Fibroblast of pulmonary artery (primary cell): ENCODE measurements around the gene PTPN23.
"Not testable (repeated sequence)": the region's sequence is repeated elsewhere in the genome, so short reads cannot be mapped to it uniquely, and the experiment has no call there.

Experiments
- DNase-seq: peaks from one replicate; pipeline ENCODE4 v3.0.0-alpha.2; 2010; ENCODE audit warnings: low read depth
- H3K4me3 ChIP-seq: replicated peaks from 2 replicates; pipeline ENCODE4 v1.5.1; 2011; ENCODE audit warnings: low read depth, mild to moderate bottlenecking, control low read depth, low read length, moderate library complexity
- CTCF ChIP-seq: IDR thresholded peaks from 2 replicates; pipeline ENCODE4 v1.5.1; 2011; ENCODE audit warnings: mild to moderate bottlenecking, control low read depth, low read length, inconsistent platforms; ENCODE audit errors: missing control alignments

PTPN23 gene

GRCh38 chr3:47343471-47343971 lies 37.3 kb upstream of the PTPN23 start:
- TF ChIP-seq CTCF, result no peak
- no peak overlapping the region for H3K4me3 ChIP-seq
- DNase-seq, result no peak

DNA sequence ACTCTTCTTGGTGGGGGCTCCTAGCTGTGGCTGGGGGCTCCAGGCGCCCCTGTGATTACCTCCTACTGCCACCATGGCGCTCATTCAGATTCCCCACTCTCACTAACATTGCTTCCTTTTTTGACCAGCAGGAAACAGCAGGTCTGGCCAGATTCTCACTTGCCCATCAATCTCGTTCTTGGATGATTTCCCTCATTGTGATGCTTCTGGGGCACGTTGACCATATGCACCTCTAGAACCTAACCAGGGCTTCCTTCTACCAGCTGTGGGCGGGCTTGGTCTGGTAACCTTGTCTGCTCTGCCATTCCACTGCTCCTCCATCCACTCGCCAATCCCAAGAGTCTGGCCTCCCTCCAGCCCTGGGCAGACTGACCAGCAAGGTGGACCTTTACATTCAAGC lies 35.9 kb upstream of the PTPN23 start:
- H3K4me3 ChIP-seq, result no peak overlapping the region
- no peak for DNase-seq
- no peak for TF ChIP-seq CTCF

DNA sequence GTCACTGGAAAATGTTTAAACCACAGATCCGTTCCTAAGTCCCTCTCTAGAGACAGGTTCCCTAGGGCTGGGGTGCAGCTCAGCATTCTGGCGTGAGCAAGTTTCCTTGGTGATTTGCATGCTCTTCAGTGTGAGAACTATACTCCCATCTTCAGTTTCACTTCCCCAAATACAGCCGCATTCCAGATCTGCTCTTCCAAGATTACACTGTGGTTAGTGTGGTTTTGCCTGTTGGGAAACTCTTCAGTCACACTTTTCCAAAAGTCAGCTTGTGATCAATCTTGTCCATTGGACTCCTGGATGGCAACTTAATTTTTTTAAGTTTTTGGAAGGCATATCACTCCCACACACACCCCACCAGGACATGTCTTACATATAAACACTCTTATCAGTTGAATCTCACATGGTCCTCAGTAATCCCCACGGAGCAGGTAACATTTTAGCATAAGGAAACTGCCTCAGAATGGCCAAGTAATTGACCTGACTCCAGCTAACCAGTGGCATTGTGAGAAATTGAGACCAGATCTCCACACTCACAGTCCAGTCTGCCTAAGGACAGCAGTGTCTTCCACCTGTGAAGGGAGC lies 33.5 kb upstream of the PTPN23 start:
- DNase-seq, result peak; percentile 54
- no peak overlapping the region for H3K4me3 ChIP-seq
- no peak for TF ChIP-seq CTCF

DNA sequence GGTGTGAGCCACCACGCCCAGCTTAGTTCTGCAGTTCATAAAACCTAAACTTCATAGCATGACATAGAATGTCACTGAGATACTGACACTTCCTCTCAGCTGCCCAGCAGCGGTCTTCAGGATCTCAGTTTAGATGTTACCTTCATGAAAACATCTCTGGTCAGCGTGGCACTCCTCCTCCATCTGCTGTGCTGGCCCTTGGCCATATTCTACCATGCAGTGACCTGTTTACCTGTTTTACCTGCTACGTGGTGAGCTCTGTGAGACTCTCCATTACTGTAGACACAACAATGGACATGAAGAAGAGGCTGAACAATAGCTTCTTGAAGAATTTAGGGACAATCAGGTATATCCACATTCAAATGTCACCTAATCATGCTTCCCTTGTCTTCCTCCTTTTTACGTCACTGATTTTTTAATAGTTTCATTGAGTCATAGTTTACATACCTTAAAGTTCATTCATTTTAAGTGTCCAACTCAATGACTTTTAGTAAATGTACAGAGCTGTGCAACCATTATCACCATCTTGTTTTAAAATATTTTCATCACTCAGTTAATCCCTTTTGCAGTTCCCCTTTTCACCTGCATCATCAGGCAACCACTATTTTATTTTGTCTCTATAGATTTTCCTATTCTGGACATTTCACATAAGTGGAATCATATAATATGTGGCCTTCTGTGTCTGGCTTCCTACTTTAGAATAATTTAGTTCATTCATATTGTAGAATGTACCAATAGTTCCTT lies 32.2 kb upstream of the PTPN23 start:
- TF ChIP-seq CTCF, result no peak
- DNase-seq, result no peak

GRCh38 chr3:47355010-47355409 lies 25.8 kb upstream of the PTPN23 start:
- DNase-seq, result no peak
- no peak overlapping the region for H3K4me3 ChIP-seq
- no peak for TF ChIP-seq CTCF

More for the DNA sequence above, 32.2 kb upstream of the PTPN23 start:
- H3K4me3 ChIP-seq, result no peak overlapping the region

DNA sequence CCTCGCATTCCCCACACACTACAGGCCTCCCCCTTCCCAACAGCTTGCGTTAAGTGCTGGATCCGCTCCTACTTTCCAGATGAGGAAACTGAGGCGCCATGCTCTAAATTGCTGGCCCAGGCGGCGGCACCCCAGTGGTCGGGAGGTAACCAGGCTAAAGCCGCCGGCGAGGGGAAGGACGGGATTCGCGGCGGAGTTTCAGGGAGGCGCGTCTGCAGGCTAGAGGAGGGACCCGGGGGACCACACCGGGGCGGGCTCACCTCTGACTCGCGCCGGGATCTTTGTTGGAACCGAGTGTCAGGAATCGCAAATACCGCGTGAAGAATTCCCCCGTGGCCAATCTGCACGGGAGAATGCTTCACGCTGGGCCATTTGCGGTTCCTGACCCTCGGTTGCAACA lies 24.6 kb upstream of the PTPN23 start:
- H3K4me3 ChIP-seq, result no peak overlapping the region
- TF ChIP-seq CTCF, result no peak
- DNase-seq, result no peak

GRCh38 chr3:47359323-47359722 lies 21.5 kb upstream of the PTPN23 start:
- H3K4me3 ChIP-seq, result no peak overlapping the region
- no peak for TF ChIP-seq CTCF
- no peak for DNase-seq

- DNase-seq, H3K4me3 ChIP-seq: not testable (repeated sequence)
These were observed 20.7 kb upstream of the PTPN23 start for GRCh38 chr3:47360110-47360517.
